Ureter (tissue), 1 donor: Measurements from ENCODE around the gene OTOG. TPM values are rescaled to one million over a fixed set of nuclear protein-coding genes. Genes with fewer than 3 reads are reported as not detected.

Experiments used
- DNase-seq: peaks from one replicate; pipeline ENCODE4 v3.0.0-alpha.2; 2020; ENCODE audit warnings: low spot score
- total RNA-seq: library from RNA; stranded (reverse); gene quantifications from one replicate; pipeline ENCODE4 v1.2.4, GENCODE V29; 2023
- donor health status: DM: yes; HTN: yes; CAD: no.

Gene OTOG
- total RNA-seq, 1 donor from 2014 or later = 0.31 TPM

DNA sequence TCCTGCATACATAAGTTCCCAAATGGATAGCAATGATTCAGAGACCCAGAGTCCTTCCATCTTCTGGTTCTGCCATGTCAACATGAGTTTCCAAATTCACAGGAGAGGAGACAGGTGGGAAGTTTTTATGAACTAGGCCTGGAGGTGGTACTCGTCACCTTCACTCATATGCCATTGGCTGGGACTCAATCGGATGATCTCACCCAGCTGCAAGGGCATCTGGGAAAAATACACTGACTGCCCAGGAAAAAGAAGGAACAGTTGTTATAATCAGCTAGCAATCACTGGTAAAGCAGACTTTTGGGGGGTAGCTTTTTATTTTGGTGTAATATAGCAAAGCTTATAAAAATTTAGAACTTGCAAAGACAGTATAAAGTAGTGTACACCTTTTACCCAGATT is 83.9 kb downstream of the OTOG start:
- no peak for DNase-seq

- DNase-seq = no peak
Observed at GRCh38 chr11:17631702-17632365, 84.8 kb downstream of the OTOG start.

GRCh38 chr11:17633279-17633986 is 86.4 kb downstream of the OTOG start:
- DNase-seq = no peak

DNA sequence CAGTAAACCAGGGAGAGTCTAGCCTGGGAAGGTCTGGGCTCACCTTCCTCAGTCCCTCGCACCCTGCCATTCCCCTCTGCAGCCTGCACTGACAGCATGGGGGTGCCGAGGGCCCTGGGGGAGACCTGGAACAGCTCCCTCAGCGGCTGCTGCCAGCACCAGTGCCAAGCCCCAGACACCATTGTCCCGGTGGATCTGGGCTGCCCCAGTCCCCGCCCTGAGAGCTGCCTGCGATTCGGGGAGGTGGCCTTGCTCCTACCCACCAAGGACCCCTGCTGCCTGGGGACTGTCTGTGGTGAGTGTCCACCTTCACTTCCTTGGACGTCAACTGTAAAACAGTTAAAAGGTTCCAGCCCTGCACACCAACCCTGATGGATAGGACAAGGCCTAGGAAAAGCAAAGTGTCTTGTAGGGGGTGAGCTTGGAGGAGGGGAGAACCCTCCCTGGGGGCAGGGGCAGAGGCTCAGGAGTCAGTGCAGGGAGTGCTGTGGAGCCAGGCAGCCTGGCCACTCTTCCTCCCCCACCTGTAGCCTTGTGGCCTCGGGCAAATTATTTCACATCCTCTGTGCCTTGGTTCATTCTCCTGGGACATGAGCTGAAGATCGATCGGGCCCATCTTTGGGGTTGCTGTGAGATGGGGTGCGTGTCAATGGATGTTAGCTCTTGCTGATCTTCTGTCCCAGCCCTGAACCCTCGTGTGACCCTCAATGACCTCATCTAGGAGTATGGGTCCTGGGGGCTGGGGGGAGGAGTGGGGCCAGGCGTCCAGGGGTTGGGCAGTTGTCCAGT is 87.1 kb downstream of the OTOG start:
- no peak for DNase-seq

DNA sequence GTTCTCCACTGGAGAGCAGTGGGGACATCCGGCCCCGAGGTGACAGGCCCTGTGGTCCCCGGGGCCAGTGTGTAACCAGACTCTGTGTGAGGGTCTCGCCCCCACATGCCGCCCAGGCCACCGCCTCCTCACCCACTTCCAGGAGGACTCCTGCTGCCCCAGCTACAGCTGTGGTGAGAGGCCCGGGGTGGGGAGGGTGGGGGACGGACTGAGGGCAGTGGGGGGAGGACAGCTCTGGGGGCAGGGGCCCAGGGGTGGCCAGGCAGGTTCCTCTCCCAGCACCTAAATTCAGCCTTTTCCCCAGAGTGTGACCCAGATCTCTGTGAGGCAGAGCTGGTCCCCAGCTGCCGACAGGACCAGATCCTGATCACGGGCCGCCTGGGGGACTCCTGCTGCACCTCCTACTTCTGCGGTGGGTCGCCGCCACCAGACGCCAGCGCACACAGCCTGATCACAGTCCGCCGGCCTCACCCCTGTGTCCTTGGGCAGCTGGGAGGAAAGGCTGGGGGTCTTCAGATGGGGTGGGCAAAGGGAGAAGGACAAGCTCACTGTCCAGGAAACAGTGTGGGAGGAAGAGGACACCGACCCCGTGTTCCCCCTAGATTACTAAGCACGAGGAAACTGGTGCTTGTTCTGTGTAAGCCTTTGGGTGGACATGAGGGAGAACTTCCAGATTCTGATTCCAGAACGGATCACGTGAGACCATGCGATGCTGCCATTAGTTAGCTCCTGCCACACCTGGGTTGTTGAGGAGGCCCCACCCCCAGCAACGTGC is 87.9 kb downstream of the OTOG start:
- DNase-seq = no peak

DNA sequence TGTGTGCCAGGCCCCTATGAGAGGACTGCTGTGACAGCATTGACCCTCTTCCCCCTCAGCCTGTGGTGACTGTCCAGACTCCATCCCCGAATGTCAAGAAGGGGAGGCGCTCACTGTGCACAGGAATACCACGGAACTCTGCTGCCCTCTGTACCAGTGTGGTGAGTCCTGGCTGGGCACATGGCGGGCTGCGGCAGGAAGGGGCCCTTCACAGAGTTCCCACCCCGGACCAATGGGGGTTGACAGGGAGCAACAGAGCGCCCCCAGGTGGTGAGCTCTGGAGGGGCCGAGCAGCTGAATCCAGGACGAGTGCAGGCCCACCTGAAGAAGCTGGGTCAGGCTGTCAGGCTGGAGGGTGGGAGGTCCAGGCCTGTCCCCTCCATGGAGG is 88.5 kb downstream of the OTOG start:
- no peak for DNase-seq

GRCh38 chr11:17636721-17637120 is 89.7 kb downstream of the OTOG start:
- no peak for DNase-seq

- no peak for DNase-seq
Observed at GRCh38 chr11:17637901-17638300, 90.8 kb downstream of the OTOG start.

DNA sequence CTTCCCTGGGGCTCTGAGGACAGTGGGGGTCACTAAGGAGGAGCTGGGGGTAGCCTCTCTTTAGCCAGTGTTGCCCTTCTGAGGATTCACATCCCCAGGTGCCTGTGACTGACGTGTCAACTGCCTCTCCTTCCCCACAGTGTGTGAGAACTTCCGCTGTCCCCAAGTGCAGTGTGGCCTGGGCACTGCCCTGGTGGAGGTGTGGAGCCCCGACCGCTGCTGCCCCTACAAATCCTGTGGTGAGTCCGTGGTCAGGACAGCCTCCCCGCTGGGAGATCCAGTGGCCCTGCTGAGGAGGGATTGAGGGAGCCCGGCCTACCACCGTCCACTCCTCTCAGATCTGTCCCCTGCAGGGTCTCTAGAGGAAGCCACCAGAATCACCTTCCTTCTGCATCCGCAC is 91.3 kb downstream of the OTOG start:
- no peak for DNase-seq

DNA sequence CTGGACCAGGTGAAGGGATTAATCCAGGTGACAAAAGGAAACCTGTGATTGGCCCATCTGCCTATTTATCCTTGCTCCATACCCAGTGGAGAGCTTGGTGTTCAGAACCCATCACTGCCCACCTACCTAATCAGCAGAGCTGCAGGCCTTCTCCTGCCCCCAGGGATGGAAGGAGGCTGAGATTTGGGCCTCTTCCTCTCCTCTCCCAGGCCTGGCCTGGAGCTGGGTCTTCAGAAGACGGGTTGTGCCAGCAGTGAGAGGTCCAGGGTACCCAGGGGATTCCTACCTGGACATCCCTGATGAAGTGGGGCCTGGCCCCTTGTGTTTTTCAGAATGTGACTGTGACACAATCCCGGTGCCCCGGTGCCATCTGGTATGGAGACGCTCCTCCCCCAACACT is 92.0 kb downstream of the OTOG start:
- DNase-seq = no peak

- no peak for DNase-seq
Observed at GRCh38 chr11:17639781-17640180, 92.7 kb downstream of the OTOG start.

DNA sequence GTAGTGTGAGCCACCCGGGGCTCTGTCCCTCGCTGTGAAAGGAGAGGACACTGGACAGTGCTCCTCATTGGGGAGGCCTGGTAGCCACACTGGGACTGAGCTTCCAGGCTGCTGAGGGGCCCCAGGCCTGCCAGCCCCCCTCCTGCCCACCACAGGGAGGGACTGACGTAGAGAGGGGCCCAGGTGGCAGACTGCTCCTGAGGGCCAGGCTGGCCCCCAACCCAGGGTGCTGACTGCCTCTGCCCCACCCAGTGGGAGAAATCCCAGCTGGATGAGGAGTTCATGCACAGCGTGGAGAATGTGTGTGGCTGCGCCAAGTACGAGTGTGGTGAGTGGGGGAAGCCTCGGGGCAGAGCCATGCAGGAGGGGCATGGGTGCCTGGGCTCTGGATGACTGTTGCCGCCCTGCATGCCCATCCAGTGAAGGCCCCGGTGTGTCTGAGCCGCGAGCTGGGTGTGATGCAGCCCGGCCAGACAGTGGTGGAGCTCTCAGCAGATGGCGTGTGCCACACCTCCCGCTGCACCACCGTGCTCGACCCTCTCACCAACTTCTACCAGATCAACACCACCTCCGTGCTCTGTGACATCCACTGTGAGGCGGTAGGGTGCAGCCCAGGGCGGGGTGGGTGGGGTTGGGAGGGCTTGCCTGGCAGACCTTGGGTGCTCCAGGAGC is 93.6 kb downstream of the OTOG start:
- no peak for DNase-seq

DNA sequence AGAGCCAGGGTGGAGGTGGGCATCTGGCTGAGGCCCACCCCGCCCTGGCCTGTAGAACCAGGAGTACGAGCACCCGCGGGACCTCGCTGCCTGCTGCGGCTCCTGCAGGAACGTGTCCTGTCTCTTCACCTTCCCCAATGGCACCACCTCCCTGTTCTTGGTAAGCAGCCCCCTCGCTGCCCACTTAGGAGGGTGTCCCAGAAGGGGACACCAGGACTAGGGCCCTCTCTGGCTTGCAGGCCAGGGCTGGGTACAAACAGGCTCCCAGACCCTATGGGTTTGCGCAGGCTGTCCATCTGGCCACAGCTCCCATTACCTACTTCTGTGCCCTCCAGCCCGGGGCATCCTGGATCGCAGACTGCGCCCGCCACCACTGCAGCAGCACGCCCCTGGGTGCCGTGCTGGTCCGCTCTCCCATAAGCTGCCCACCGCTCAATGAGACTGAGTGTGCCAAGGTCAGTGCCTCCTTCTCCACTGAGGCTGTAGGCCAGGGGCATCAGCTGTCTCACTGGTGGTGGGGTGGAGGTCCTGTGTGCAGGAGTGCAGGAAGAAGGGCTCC is 94.8 kb downstream of the OTOG start:
- no peak for DNase-seq

GRCh38 chr11:17642370-17642769 is 95.3 kb downstream of the OTOG start:
- DNase-seq = no peak

GRCh38 chr11:17642980-17643379 is 95.9 kb downstream of the OTOG start:
- DNase-seq = no peak

GRCh38 chr11:17643506-17644405 is 96.7 kb downstream of the OTOG start:
- DNase-seq = no peak

- DNase-seq = no peak
Observed at GRCh38 chr11:17645190-17645970, 98.3 kb downstream of the OTOG start.

DNA sequence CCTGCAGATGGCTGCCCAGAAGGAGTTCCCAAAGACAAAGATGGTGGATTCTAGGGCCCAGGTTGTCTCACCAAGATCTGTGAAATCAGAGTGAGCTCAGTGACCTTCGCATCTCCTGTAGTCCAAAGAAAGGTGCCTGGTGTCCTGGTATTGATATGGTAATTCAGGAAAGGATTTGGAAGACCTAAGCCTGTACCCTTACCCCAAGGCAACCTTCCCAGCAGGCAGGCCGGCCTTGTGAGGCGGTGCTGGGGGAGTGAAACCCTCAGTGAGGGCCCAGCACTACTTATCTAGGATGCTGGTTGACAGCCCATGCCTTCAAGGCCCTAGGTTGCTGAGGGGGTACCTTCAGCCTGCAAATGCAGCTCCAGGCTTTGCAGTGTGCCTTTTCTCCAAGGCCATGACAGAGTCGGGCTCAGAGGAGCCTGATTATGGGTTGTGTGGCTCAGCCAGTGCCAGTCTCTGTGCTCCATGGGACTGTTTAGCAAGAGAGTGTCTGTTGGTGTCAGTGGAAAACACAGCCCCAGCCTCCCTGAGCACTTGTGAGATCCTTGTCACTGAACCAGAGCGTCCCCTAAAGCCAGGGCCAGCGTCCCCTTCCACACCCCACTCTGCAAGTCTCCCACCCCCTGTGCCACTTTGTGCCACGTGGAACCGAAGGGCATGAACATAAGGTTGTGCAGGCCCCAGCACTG is 99.5 kb downstream of the OTOG start:
- no peak for DNase-seq

DNA sequence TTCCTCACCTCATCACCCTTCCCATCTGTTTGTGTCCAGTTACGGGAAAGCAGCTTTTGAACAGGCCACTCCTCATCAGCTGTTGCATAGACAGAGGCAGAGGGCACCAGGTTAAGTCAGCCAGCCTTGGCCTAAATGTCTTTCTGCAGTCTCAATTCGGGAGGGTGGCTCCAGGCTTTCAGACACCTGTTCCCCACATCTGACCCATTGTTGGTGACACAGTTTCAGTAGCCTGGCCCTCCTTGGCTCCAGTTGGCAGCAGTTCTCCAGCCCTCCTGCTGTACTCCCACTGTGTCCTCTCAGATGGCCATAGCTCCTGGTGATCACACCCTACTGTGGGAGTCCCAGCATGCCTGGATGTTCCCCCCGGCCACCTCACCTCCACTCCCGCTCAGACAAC is 101.5 kb downstream of the OTOG start:
- no peak for DNase-seq
